K562 (cell line): Measurements from ENCODE around the gene TEX14. TPM values are rescaled to one million over a fixed set of nuclear protein-coding genes. Genes with fewer than 3 reads are reported as not detected.

Source experiments
- CBFB ChIP-seq: sonication (generic); formaldehyde crosslinking; IDR thresholded peaks from 2 replicates; pipeline ENCODE4 v1.4.0; 2020; ENCODE audit warnings: mild to moderate bottlenecking, missing genetic modification reagents
- CTCFL ChIP-seq: IDR thresholded peaks from 2 replicates; pipeline ENCODE4 v1.6.1; 2011; ENCODE audit warnings: borderline replicate concordance, low read depth, mild to moderate bottlenecking, moderate library complexity, low read length; ENCODE audit not compliant: insufficient read depth, poor library complexity, severe bottlenecking
- KLF1 ChIP-seq: fragments of 450-650 bp; IDR thresholded peaks from 2 replicates; pipeline ENCODE4 v1.6.1; 2016; ENCODE audit warnings: missing genetic modification characterization, missing compliant biosample characterization
- MECOM ChIP-seq: fragments of 250-450 bp; sonication (Bioruptor Pico); IDR thresholded peaks from 2 replicates; pipeline ENCODE4 v1.8.0; 2022; ENCODE audit warnings: inconsistent platforms
- NEUROD1 ChIP-seq: fragments of 150-350 bp; IDR thresholded peaks from 2 replicates; pipeline ENCODE4 v1.6.1; 2014; ENCODE audit warnings: borderline replicate concordance, low read length, low read depth; ENCODE audit not compliant: partially characterized antibody
- SIRT6 ChIP-seq: IDR thresholded peaks from one replicate; pipeline ENCODE4 v1.6.1; 2012; ENCODE audit warnings: low read depth, mild to moderate bottlenecking, control low read depth, inconsistent platforms, low read length, moderate library complexity
- SP1 ChIP-seq: sonication (generic); formaldehyde crosslinking; IDR thresholded peaks from 2 replicates; pipeline ENCODE4 v1.8.1; 2022; ENCODE audit warnings: mild to moderate bottlenecking, missing genetic modification reagents
- ZFP1 ChIP-seq: fragments of 450-650 bp; formaldehyde crosslinking; IDR thresholded peaks from 2 replicates; pipeline ENCODE4 v1.4.0; 2020; ENCODE audit warnings: mild to moderate bottlenecking, mixed read lengths
- ZNF274 ChIP-seq: IDR thresholded peaks from 2 replicates; pipeline ENCODE4 v1.6.1; 2011; ENCODE audit warnings: low read depth, mild to moderate bottlenecking, low read length, moderate library complexity, borderline replicate concordance
- ZNF518B ChIP-seq: fragments of 250-450 bp; sonication (Bioruptor Pico); IDR thresholded peaks from 2 replicates; pipeline ENCODE4 v1.5.0; 2021; ENCODE audit warnings: mild to moderate bottlenecking, moderate library complexity
- ZNF57 ChIP-seq: fragments of 450-650 bp; formaldehyde crosslinking; IDR thresholded peaks from 2 replicates; pipeline ENCODE4 v1.4.0; 2020; ENCODE audit warnings: mild to moderate bottlenecking, moderate library complexity
- ZNF592 ChIP-seq: fragments of 450-650 bp; IDR thresholded peaks from 2 replicates; pipeline ENCODE4 v1.6.1; 2017; ENCODE audit warnings: antibody characterized with exemption, mild to moderate bottlenecking
- ZNF76 ChIP-seq: fragments of 250-450 bp; sonication (Bioruptor Pico); IDR thresholded peaks from 2 replicates; pipeline ENCODE4 v1.4.0; 2020; ENCODE audit warnings: mild to moderate bottlenecking, moderate library complexity, borderline replicate concordance
- polyA plus RNA-seq, 8 experiments: library from polyadenylated mRNA; depleted of rRNA in 4 of 8; stranded (reverse) in 5 of 8; unstranded in 3 of 8; fragments of >200 nt; fragmentation: Nextera tagmentation in 2 of 8; fragmentation: Illumina TruSeq in 1 of 8; extraction: Ambion mirVana in 2 of 8; extraction: Trizol in 1 of 8; gene quantifications; 2 replicates each; pipeline versions ENCODE4 v1.2.1 to v1.2.3, GENCODE V29; 2011 to 2014; ENCODE audit warnings: inconsistent platforms in 1 of 8, missing spikeins in 1 of 8
- total RNA-seq, 7 experiments: library from RNA; depleted of rRNA in 6 of 7; stranded (reverse); fragments of >200 nt in 6 of 7; fragmentation: Illumina TruSeq in 2 of 7; extraction: Trizol in 2 of 7; gene quantifications; 2 replicates each; pipeline versions ENCODE4 v1.2.1 to v1.2.3, GENCODE V29; 2011 to 2021; ENCODE audit warnings: low replicate concordance in 1 of 7
- TF ChIP-seq, protein P1 (sequence below): fragments of 250-450 bp; sonication (Bioruptor Pico); IDR thresholded peaks from 2 replicates; pipeline ENCODE4 v1.8.0; 2022; ENCODE audit warnings: moderate library complexity, mild to moderate bottlenecking, inconsistent platforms

TEX14 gene
- total and polyA plus RNA-seq, 9 of the 15 experiments (the other 6 are each of a cell fraction or from before 2014, with no cell fraction given): 0.05 to 0.12 (median 0.09) TPM; not detected in 1

DNA sequence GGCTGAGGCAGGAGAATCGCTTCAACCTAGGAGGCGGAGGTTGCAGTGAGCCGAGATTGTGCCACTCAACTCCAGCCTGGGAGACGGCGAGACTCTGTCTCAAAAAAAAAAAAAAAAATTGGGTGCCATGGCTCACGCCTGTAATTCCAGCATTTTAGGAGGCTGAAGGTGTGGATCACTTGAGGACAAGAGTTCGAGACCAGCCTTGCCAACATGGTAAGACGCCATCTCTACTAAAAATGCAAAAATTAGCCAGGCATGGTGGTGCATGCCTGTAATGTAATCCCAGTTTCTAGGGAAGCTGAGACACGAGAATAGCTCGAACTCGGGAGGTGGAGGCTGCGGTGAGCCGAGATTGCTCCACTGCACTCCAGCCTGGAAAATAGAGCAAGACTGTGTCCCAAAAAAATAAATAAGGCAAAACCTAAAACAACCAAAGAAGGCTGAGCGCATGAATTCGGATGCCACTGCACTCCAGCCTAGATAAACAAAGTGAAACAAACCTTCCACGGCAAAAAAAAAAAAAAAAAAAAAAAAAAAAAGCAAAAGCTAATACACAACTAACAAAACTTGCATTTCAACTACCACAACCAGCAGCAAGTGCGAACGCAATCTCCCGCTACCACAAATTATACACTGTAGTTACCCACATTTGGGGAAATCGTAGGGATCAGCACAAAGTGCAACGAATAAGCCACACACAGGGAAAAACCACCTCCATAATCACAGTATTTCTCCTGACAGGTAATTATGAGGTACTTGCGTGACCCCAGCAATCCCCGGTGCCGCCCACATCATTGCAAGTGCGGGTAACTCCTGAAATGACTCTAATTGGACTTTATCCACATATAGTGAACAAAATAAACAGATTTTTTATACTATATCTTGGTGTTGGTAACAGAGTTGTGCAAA lies 25.6 kb downstream of the TEX14 start (continued):
- no peak for TF ChIP-seq ZNF76 (CRISPR knock-in tag)
- no peak for TF ChIP-seq SIRT6
- no peak for TF ChIP-seq ZNF518B (CRISPR knock-in tag)
- TF ChIP-seq ZNF57: no peak
- TF ChIP-seq NEUROD1: no peak
- no peak for TF ChIP-seq KLF1 (tag)
- TF ChIP-seq CTCFL: no peak
- TF ChIP-seq ZNF592: no peak
- TF ChIP-seq, protein P1, sequence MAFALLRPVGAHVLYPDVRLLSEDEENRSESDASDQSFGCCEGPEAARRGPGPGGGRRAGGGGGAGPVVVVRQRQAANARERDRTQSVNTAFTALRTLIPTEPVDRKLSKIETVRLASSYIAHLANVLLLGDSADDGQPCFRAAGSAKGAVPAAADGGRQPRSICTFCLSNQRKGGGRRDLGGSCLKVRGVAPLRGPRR (CRISPR knock-in tag): no peak
- no peak for TF ChIP-seq SP1
- no peak for TF ChIP-seq ZNF274
- TF ChIP-seq ZFP1 (CRISPR knock-in tag): no peak
- no peak for TF ChIP-seq CBFB (CRISPR knock-in tag)
- TF ChIP-seq MECOM (CRISPR knock-in tag): no peak
